GM19238 (cell line): ENCODE results near the gene EXOC3L4.
A peak's percentile ranks its signal among the peaks of the same experiment; 100 is the strongest.

Source experiments
- DNase-seq: peaks from one replicate; pipeline ENCODE4 v3.0.0; 2011; ENCODE audit warnings: low spot score; ENCODE audit not compliant: insufficient read length

The EXOC3L4 gene

DNA sequence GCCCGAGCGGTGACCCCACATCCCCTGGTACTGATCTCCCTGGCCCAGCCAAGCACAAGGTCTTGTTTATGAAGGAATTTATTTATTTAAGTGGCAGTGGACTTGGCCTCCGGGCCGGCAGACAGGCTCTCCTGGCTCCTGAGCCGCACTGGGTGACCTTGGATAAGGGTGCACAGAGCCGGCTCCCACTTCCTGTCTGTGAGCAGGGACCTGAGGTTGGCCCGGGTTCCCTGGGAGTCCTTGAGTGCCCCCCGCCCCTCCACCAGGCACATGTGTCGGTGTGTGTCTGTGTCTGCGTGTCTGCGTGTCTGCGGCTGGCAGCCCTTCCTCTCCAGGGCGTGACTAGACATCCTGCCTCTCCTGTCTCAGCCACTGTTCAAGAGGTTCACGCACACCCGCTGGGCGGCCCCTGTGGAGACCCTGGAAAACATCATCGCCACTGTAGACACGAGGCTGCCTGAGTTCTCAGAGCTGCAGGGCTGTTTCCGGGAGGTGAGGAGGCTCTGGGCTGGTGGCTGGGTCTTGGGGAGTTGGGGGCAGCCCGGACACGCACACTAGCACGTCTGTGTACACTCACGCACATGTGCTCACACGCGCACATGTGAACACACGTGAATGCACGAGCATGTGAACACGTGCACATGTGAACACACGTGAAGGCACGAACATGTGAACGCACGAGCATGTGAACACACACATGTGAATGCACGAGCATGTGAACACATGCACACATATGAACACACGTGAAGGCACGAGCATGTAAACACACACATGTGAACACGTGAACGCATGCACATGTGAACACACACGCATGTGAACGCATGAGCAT lies 38.1 kb downstream of the EXOC3L4 start:
- DNase-seq = no peak

DNA sequence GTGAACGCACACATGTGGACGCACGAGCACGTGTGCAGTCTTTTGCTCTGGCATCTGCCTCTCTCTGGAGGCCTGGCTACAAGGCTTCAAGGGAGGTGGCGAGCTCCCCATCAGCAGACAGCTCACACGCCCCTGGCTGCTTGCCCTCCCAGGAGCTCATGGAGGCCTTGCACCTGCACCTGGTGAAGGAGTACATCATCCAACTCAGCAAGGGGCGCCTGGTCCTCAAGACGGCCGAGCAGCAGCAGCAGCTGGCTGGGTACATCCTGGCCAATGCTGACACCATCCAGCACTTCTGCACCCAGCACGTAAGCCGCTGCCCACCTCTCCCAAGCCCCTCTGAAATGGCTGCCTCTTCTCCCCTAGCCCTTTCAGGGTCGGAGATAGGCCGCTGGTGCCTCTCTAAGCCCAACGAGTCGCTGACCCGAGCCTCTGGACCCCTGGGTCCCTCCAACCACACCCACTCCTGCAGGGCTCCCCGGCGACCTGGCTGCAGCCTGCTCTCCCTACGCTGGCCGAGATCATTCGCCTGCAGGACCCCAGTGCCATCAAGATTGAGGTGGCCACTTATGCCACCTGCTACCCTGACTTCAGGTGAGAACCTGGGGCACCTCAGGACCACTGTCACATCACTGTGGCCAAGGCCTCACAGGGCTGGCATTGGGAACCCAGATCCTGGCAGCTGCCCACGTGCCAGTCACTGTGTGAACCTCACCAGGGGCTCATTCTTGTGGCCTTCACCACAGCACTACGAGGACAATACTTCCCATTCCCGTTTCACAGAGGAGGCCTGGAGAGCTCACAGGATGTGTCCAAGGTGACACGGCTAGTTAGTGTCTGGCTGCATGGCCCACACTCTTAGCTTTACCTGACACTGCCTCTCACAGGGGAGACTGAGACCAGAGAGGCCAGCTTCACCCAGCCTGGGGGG lies 39.0 kb downstream of the EXOC3L4 start:
- no peak for DNase-seq

DNA sequence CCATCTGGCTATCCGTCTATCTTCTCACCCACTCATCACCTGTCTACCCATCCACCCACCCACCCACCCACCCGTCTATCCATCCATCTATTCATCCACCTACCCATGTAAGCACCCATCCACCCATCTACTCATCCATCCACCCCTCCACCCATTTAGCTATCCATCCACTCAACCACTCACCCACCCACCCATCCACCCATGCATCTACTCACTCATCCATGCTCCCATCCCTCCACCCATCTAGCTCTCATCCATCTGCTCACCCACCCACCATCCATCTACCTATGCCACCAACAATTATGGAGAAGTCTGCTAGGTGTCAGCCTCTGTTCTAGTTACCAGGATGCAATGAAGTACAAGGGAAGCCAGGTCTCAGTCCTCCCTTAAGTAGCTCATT lies 39.9 kb downstream of the EXOC3L4 start:
- no peak for DNase-seq

DNA sequence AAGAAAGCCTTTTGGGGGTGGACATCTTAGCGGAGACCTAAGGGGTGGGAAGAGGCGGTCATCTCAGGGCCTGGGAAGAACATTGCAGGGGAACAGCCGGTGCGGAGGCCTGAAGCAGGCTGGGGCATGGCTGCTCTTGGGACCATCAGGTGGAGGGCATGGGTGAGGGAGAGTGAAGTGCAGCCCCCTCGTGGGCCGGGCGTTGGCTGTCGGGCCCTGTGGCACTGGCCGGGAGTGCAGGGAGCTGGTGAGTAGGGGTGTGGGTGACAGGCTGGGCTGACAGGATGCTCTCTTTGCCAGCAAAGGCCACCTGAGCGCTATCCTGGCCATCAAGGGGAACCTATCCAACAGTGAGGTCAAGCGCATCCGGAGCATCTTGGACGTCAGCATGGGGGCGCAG lies 40.4 kb downstream of the EXOC3L4 start:
- no peak for DNase-seq

DNA sequence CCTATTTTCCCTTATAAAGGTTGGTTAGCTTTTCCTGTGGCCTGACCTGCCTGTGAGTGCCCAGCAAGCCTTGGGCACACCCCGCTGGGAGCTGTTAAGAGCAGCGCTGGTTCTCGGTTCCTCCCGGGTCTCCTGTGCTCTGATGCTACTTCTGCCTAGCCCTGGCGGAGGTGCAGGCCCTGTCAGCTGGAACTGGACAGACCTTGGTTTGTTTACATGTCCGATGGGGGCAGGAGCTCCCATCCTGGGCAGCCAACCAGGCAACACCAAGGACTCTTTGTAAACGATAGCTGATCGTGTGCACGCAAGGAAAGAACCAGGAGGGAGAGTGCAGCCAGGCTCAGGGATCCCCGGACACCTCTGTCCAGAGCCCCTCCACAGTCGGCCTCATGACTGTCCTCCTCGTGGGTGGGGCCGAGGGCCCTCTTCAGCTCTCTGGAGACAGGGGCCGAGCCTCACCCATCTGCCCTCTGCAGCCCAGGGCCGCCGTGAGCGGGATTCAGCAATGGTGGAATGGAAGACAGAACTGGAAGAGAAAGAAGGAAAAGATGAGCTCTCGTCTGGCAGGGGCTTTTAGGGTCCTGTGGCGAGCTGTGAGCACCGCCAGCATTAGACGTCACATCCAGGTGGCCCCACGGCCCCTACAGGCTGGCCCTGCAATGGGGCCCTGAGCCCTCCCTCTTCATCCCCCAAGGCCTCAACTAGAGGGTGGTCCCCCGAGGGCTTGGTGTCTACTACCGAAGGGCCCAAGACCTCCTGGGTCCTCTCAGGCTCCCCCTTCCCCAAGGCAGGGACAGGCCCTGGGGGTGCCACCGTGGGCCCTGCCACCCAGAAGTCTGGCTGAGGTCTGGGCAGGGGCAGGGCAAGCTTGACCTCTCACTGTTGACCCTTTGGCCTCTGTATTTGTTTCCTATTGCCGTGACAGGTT lies 41.1 kb downstream of the EXOC3L4 start:
- no peak for DNase-seq

DNA sequence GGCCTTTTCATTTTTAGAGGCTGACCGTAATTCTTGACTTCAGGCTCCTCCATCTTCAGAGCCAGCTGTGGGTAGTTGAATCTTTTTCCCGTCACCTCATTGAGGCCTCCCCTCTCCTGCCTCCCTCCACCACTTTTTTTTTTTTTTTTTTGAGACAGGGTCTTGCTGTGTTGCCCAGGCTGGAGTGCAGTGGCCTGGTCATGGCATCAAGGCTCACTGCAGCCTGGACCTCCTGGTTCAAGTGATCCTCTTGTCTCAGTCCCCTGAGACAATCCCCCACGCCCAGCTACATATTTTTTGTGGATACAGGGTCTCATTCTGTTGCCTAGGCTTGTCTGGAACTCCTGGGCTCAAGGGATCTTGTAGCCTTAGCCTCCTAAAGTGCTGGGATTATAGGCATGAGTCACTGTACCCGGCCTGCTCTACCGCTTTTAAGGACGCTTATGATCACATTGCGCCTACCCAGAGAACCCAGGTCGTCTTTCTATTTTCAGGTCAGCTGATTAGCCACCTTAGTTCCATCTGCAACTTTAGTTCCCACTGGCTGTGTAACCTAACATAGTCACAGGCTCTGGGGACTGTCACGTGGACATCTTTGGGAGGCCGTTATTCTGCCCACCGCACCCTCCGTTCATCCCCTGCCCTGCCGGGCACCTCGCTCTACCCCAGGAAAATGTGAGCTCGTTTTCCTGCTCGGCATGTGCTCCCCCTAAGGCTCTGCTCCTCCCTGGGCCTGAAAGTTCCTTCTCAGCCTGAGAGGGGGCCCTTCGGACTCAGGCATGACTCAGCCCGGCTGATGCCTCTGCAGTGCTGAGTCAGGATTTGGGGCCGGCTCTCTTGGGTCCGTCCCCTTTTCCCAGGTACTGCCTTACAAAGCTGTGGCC lies 42.1 kb downstream of the EXOC3L4 start:
- no peak for DNase-seq

DNA sequence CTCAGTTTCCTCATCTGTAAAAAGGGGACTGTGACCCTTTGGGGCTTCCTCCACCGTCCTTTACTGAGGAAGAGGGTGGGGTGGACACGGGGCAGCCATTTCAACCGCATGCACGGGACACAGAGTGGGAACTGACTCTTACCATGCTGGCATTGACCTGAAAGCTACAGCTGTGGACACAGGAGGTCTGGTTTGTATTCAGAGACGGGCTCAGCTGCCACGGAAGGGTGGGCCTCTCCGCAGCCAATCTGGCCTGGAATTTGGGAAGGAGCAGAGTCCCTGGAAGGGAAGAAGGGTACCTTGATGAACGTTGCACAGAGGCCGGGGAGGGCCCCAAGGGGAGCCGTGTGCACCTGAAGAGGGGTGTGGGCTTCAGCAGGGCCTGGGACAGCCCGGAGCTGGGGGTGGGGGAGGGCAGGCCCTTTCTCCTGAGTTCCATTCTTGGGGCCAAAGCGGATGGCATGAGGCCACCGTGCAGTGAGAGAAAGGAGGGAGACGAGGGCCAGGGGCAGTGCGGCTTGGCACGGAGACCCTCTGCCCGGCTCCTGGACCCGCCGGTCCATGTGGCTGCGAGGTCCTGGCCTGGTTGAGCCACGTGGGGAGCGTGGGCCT lies 43.3 kb downstream of the EXOC3L4 start:
- DNase-seq = no peak

DNA sequence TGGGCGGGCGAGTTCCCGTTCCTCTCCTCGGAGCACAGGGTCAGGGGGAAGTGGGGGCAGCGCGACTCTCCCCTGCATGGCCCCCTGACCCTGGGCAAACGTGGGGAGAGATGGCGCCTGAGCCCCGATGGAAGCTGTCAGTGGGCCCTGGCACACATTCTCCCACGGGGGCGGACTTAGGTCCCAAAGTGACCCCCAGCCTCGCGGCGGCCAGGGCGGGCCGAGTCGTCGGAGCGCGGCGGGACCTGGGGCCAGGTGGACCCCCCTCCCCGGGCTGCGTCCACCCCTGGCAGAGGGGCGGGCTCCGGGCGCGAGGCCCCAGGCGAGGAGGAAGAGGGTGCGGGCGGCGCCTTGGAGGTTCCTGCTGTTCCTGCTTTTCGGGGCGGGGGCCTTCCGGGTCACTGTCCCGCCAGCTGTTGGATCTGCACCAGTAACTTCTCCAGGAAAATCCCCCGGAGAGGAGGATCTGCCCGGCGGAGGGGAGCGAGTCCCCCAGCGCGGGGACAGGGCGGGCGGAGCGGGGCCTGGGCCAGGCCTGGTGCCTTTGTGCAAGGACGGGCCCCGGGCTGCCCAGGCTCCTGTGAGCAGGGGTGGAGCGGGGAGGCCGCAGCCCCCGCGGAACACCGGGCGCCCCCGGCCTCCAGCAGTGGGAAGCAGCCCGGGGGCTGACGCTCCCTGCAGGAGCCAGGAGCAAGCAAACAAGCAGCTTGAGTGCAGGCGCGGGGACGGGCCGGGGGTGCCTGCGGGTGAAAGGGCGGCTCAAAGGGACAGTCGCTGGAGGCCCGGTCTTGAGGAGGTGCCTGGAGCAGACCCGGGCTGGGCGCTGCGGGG lies 44.0 kb downstream of the EXOC3L4 start:
- no peak for DNase-seq

DNA sequence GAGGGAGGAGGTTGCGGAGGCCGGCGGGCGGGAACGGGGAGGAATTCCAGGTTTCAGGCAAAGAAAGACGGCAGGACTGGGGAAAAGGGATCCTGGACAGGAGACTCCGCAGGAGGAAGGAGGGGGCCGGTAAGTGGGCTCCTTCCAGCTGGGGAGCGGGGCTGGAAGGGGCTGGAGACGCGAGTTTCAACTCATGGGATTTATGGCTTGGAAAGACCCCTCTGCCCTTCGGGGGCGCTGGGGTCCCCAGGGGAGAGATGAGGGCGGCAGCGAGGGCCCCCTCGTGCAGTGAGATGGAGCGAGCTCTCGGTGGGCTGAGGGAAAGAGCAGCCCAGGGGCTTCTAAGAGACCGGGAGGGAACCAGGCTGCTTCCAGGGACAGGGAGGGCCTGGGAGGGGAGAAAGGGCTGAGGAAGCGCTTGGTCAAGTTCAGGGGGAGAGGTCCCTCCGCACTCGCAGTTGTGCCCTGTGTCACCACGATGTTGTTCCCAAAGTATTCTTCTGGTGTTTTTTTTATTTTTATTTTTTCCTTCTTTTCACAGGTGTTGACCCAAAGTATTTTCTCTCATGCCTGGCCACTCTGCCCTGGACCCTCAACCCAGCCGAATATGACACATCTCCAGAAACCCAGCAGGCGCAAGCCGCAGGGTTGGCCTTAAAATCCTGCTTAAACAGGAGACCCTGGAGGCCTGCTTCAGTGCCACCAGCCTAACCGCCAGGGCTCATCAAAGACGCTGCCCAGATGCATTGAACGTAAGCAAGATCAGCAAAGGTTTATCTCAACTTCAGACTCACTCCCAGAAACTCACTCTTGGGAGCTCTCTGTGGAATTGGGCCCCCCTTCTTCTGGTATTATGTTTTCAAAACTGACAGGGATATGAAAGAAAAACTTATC lies 44.9 kb downstream of the EXOC3L4 start:
- DNase-seq = no peak

DNA sequence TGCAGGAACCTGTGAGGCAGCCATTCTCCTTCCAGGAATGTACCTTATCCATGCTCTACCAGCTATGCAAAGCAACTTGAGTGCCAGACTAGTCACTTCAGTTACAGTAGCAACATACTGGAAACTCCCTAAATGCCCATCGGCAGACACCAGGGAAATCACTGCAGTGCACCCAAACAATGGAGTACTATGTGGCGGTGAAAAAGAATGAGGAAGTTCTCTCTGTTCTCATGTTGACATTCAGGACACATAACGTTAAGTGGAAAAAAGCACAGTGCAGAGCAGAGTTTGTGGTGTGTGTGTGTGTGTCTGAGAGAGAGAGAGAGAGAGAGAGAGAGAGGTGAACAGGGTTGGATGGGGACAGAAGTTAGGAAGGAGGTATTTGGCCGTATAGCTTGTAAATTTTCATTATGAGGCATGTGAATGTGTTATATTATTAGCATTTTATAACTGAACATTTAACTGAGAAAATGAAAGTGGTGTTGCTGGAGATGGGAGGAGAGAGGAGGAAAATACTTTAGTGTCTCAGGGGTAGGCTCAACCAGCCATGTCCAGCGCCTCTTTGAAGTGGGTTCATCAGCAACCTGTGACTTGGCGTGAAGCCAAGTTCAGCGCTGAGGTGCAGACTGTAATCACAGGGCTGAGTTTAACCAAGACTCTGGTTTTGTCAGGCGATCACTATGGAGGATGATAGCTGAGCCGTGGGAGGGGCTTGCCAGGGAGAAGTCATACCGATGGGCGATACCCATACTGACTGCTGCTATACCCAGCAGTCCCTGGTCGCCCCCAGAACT lies 46.0 kb downstream of the EXOC3L4 start:
- DNase-seq = peak; percentile 66

DNA sequence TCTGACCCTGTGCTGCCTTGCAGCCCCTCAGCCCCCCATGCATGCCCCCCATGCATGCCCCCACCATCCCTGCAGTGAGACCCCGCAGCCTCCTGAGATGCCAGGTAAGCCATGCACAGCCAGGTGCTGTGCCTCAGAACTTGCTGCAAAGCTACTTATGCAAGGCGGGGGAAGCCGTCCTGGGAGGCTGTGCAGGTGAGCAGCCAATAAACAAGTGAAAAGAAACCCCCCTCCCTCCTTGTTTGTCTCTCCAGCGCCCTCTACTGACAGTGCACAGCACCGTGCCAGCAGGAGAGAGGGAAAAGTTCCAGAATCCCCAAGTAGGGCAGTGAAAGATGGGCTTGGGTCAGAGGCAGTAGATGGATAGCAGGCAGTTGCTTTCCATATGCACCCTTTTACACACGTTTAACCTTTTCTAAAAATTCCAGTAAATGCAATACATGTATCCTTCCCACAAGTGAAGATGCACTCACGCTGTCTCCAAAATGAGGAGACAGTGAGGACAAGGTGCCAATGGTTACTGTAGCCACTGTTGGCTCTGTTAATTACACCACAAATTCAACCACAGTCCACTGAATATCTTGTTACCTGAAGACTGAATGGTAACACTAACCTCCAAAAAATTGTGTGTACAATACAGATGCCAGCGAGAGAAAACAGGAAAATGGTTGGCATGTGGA lies 46.7 kb downstream of the EXOC3L4 start:
- DNase-seq = peak; percentile 56

DNA sequence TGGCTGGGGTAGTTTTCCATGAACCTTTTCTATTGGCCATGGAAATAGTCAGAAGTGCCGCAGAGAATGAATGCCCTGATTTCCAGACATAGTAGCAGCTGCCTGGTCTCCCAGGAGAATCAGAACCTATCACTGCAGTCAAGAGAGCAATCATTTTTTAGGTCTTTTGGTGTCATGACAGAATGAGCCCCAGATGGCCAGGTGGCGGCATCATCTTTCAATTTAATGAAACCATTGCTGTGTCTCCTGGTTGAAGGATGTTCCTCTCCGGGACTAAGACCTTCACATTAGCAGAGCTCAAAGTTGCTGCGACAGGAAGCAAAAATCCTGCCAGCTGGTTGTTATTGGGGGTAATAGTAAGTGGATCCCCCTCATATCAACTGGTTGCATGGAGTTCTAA lies 47.5 kb downstream of the EXOC3L4 start:
- no peak for DNase-seq

DNA sequence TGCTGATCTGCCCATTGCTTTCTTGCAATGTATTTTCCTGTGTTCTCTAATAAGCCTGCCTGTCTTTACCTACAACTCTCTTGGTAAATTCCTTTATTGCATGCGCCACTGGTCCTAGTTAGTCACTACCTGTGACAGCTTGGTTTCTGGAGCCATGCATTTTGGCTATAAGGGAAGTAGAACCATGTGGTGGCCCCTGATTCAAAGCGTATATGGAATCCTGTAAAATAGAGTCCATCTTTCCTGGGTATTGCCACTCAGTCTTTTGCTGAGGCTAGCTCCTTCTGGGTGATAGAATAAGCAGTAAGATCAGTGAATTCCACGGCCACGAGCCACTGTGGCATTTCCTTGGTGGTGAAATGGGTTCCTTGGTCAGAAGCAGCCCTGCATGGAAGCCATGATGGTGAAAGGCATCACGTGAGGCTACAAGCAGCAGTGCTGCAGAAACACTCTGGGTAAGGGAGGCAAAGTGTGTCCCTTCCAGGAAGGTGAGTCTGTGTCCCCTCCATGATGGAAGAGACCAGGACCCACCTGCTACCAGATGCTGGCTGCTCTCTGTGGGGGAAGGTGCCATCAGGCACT lies 48.3 kb downstream of the EXOC3L4 start:
- no peak for DNase-seq

DNA sequence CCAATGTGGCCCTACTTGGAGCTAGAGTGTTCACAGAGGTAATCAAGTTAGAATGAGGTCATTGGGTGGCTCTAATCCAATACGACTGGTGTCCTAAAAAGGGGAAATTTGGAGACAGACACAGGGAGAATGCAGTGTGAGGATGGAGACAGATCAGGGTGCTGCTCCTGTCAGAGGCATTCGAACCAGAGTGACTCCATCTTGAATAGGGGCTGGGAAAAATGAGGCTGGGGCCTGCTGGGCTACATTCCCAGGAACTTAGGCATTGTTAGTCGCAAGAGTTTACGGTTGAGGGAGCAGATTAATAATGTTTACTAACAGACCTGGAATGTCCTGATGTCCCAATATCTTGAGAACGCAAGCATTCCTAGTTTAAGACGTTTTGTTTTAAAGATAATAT lies 49.0 kb downstream of the EXOC3L4 start:
- DNase-seq = no peak

DNA sequence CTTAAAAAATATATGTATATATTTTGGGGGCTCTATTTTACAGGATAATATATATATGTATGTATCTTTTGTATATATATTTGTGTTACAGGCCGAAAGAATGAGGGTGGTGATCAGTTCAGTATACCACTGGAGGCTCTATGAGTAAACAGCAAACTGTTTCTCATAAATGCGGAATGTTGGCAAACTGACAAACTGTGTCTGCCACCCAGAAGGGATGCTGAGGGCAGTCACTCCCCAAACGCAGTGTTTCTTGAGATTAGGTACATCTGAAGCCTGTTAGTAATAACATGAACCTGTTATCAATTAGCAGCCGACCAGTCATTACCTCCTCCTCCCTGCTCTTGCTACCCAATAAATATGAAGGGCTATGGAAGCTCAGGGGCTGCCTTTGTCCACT lies 49.6 kb downstream of the EXOC3L4 start:
- DNase-seq = no peak

DNA sequence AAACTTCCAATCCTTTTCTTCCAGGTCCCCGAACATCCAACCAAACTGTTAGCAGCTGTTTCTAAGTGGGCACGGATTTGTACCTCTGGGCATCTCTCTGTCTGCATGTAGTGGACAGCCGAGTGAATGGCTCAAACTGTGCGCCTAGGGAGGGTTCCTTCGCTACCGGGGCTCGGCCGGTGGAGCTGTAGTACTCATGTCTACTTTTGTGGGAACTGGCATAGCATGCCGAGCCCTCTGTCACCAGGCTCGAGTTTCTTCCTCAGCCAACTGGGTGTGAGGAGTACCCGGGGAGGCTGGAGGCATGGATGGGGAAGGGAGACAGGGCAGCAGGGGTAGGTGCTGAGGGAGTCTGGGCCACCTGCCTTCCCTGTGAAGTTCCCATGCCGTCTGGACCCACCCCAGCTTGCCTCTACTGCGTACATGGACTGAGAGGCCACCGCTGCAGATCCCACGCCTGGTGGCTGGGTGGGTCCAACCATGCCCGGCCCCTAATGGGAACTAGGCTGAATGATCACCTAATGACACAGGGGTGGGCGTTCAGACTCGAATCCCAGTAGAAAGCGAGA lies 51.7 kb downstream of the EXOC3L4 start:
- no peak for DNase-seq
